Activated naive CD8-positive, alpha-beta T cell treated with anti-CD3 and anti-CD28 coated beads, Interleukin-2, amount 10 ng/mL, durations not matched to agents 7 days and 5 days (primary cell): Measurements from ENCODE around the gene APLP1. TPM values are rescaled to one million over a fixed set of nuclear protein-coding genes. Genes with fewer than 3 reads are reported as not detected.

ENCODE experiments used
- ATAC-seq: fragments of 150-1000 bp; cut with Tn5 transposase; one replicate; pipeline ENCODE4 v1.10.0; 2021; ENCODE audit warnings: low read depth, moderate library complexity
- POLR2A ChIA-PET: fragments of 350-600 bp; sonication (Branson Sonifier 250); formaldehyde crosslinking; loops from one replicate; lab custom pipeline; 2021; ENCODE audit warnings: antibody characterized with exemption; lab: Charles Lee
- DNase-seq: peaks from one replicate; pipeline ENCODE4 v3.0.0; 2021
- H3K27ac Mint-ChIP-seq: one replicate; pipeline ENCODE4 v1.8.0; 2022; ENCODE audit warnings: mild to moderate bottlenecking, mixed read lengths
- H3K27me3 Mint-ChIP-seq: one replicate; pipeline ENCODE4 v1.8.0; 2022; ENCODE audit warnings: mild to moderate bottlenecking, moderate library complexity, mixed read lengths
- H3K36me3 Mint-ChIP-seq: one replicate; pipeline ENCODE4 v1.8.0; 2021; ENCODE audit warnings: mild to moderate bottlenecking, mixed read lengths
- H3K4me1 Mint-ChIP-seq: one replicate; pipeline ENCODE4 v1.8.0; 2021; ENCODE audit warnings: mixed read lengths
- H3K4me3 Mint-ChIP-seq: one replicate; pipeline ENCODE4 v1.8.0; 2022; ENCODE audit warnings: mild to moderate bottlenecking, moderate library complexity, mixed read lengths
- H3K9me3 Mint-ChIP-seq: one replicate; pipeline ENCODE4 v1.8.0; 2021; ENCODE audit warnings: mixed read lengths
- total RNA-seq, 2 experiments: library from RNA; stranded (reverse); gene quantifications; one replicate each; pipeline ENCODE4 v1.2.3, GENCODE V29; 2021

APLP1 gene
- total RNA-seq, 2 experiments from 2014 or later, result 1.2 to 1.4 TPM

DNA sequence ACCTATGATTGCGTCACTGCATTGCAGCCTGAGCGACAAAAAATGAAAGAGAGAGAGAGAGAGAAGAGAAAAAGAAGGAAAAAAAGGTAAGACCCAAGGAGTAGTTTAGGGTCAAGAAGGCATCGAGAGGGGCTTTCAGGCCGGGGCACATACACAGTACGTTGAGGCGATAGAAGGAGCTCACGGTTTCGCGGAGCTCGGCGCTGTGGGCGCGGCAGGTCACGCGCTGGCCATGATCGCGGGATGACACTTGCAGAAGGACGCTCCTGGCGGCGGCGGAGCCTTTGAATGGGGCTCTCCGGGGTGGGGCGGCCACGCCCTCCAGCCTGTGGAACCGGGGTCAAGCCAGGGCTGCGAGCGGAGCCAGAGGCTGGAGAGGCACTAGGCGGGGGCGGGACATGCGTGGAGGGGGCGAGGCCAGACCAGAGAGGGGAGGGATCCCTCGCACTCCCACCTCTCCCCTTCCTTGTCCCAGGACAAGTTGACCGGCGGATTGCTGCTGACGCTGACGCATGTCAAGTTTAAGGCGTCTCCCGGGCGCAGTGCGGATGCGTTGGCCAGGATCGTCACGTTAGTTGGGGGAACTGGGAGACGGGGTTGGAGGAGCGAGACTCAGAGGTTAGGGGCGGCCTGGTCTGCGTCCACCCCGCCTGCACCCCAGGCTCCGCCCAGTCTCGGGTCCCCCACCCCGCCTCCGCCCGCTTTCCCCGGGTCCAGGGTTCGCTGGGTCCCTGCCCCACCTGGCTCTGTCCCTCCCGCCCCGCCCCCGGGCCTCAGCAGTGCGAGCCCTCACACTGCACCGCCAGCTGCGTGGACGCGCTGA is 22.9 kb upstream of the APLP1 start:
- peaks cover 63% of the 10 kb centered on the region for H3K27me3 Mint-ChIP-seq
- H3K4me3 Mint-ChIP-seq, result peak overlapping the region; percentile 71
- no peak overlapping the region for H3K27ac Mint-ChIP-seq
- ATAC-seq (peak; percentile 40), DNase-seq (no peak)
- H3K9me3 Mint-ChIP-seq, result peaks cover 4% of the 10 kb centered on the region
- no peaks in the 10 kb centered on the region for H3K36me3 Mint-ChIP-seq
- POLR2A ChIA-PET, result no interaction called here
- peaks cover 8% of the 10 kb centered on the region for H3K4me1 Mint-ChIP-seq

GRCh38 chr19:35846038-35846668 is 22.2 kb upstream of the APLP1 start:
- peak; percentile 30 for ATAC-seq
- no peak for DNase-seq
- Mint-ChIP-seq H3K27me3 (peaks cover 63% of the 10 kb centered on the region), H3K4me1 (peaks cover 9% of the 10 kb centered on the region), H3K9me3 (peaks cover 4% of the 10 kb centered on the region), H3K36me3 (no peaks in the 10 kb centered on the region), H3K27ac (no peak overlapping the region), H3K4me3 (peak overlapping the region; percentile 37)
- POLR2A ChIA-PET, result no interaction called here

- Mint-ChIP-seq H3K36me3 (no peaks in the 10 kb centered on the region), H3K27ac (no peak overlapping the region), H3K27me3 (peaks cover 69% of the 10 kb centered on the region), H3K4me3 (no peak overlapping the region), H3K4me1 (peaks cover 11% of the 10 kb centered on the region), H3K9me3 (peaks cover under 1% of the 10 kb centered on the region)
- DNase-seq (no peak), ATAC-seq (no peak)
- POLR2A ChIA-PET, result no interaction called here
Observed at GRCh38 chr19:35847911-35848310, 20.5 kb upstream of the APLP1 start.

GRCh38 chr19:35848486-35848885 is 19.9 kb upstream of the APLP1 start:
- ATAC-seq, result no peak
- H3K27me3 Mint-ChIP-seq, result peaks cover 67% of the 10 kb centered on the region
- POLR2A ChIA-PET, result no interaction called here

DNA sequence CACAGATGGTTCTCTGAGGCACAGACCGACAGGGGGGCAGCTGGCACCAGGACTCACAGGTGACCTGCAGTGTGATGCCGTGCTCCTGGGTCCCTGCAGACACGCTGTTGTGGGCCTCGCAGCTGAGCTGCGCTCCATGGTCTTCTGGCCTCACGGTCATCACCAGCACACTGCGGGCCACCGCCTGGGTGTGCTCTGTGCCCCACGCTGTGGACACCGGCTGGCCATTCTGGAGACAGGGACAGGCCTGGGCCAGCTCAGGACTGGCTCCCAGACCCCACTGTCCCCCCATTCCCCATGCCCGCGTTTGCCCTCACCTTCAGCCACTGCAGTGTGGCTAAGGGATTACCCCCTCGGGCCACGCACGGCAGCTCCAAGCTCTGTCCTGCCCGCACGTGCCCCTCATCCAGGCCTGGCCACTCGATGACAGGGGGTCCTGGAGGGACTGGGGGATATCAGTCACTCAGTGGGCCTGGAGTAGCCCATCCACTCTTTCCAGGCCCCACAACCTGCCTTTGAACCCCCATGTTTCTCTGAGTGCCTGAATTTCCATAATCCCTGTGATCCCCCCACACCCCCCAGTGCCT is 19.4 kb upstream of the APLP1 start:
- POLR2A ChIA-PET, result no interaction called here
- Mint-ChIP-seq H3K27ac (no peak overlapping the region), H3K27me3 (peaks cover 62% of the 10 kb centered on the region), H3K4me3 (no peak overlapping the region), H3K36me3 (no peaks in the 10 kb centered on the region), H3K9me3 (no peaks in the 10 kb centered on the region), H3K4me1 (peaks cover 11% of the 10 kb centered on the region)
- DNase-seq (no peak), ATAC-seq (no peak)

More at GRCh38 chr19:35848486-35848885, 19.9 kb upstream of the APLP1 start:
- no peaks in the 10 kb centered on the region for H3K36me3 Mint-ChIP-seq
- no peak for DNase-seq
- no peak overlapping the region for H3K27ac Mint-ChIP-seq
- no peak overlapping the region for H3K4me3 Mint-ChIP-seq
- no peaks in the 10 kb centered on the region for H3K9me3 Mint-ChIP-seq
- peaks cover 11% of the 10 kb centered on the region for H3K4me1 Mint-ChIP-seq

- peaks cover 56% of the 10 kb centered on the region for H3K27me3 Mint-ChIP-seq
Observed at GRCh38 chr19:35851213-35852028, 17.0 kb upstream of the APLP1 start.

DNA sequence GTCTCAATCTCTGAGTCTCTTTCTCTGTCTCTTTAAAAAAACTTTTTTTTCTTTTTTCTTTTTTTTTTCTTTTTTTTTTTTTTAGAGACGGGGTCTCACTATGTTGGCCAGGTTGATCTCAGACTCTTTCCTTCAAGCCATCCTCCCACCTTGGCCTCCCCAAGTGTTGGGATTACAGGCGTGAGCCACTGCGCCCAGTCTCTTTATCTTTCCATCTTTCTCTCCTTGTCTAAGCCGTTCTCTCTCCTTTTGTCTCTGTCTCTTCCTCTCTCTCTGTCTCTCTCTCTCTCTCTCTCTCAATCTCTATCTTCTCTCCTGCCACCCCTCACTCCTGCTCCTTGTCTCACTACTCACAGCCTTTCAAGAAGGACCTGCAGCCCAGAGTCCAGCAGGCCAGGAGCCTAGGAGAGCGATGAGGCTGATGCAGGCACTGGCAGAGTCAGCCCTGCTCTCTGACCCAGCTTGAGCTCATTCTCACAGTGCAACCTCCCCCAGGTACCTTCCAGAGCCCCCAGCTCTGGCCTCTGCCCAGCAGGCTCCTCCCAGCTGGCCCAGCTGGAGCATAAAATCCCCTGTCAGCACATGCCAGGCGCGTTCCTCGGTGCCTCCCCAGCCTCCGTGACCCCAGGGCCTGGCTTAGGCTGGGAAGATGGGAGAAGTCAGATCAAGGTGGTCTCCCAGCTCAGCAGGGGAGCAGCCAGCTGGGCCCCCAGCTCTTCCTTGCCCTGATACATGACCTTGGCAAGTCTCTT is 16.2 kb upstream of the APLP1 start, which contains the start of gene NPHS1:
Gene NPHS1 (minus strand): TSS at position 476 of the 752 bp plus-strand sequence. CDS start 667 bp downstream, outside the sequence.
- H3K4me1 Mint-ChIP-seq, result peaks cover 5% of the 10 kb centered on the region
- peak within 1 kb of the TSS; percentile 28 for H3K4me3 Mint-ChIP-seq
- H3K36me3 Mint-ChIP-seq, result no peaks in the 10 kb centered on the region
- peaks cover 48% of the 10 kb centered on the region for H3K27me3 Mint-ChIP-seq
- POLR2A ChIA-PET, result interaction anchor here (0.8 kb wide), 1 partner anchor 79 kb away, joined by 3 read pairs; no protein-coding TSS in a partner anchor
- no peaks in the 10 kb centered on the region for H3K9me3 Mint-ChIP-seq
- ATAC-seq (no peak), DNase-seq (no peak)
- H3K27ac Mint-ChIP-seq, result no peak within 1 kb of the TSS

More at GRCh38 chr19:35851213-35852028, 17.0 kb upstream of the APLP1 start:
- Mint-ChIP-seq H3K9me3 (no peaks in the 10 kb centered on the region), H3K27ac (peak overlapping the region; percentile 32), H3K4me3 (no peak overlapping the region), H3K36me3 (no peaks in the 10 kb centered on the region), H3K4me1 (peaks cover 3% of the 10 kb centered on the region)
- DNase-seq (no peak), ATAC-seq (no peak)
- POLR2A ChIA-PET, result no interaction called here

DNA sequence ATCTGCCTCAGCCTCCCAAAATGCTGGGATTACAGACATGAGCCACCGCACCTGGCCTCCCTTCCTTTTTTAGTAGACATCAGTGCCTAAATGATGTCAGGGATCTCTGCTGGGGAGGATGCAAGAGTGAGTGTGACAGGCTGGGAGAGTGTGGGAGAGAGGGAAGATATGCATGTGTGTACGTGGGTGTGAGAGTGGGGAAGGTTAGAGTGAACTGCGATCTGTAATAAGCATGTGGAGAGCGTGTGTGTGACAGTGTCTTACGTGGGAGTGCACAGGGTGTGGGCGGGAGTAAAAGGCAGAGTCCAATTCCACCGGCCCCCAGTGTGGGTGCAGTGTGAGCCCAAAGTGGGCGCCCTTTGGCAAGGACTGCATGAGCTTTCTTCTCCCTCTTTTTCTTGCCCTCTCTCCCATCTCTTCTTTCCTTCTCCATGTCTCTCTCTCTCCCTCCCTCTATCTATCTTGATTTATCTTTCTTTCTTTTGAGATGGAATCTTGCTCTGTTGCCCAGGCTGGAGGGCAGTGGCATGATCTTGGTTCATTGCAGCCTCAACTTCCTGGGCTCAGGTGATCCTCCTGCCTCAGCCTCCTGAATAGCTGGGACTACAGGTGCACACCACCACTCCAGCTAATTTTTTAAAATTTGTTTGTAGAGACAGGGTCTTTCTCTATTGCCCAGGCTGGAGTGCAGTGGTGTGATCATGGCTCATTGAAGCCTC is 15.2 kb upstream of the APLP1 start:
- H3K27me3 Mint-ChIP-seq, result peaks cover 48% of the 10 kb centered on the region
- no peaks in the 10 kb centered on the region for H3K9me3 Mint-ChIP-seq
- POLR2A ChIA-PET, result interaction anchor here (0.7 kb wide), 1 partner anchor 92 kb away, joined by 5 read pairs; no protein-coding TSS in a partner anchor
- no peak for DNase-seq
- no peak for ATAC-seq
- peaks cover 7% of the 10 kb centered on the region for H3K4me1 Mint-ChIP-seq
- no peaks in the 10 kb centered on the region for H3K36me3 Mint-ChIP-seq
- no peak overlapping the region for H3K4me3 Mint-ChIP-seq
- no peak overlapping the region for H3K27ac Mint-ChIP-seq

- Mint-ChIP-seq H3K4me3 (peak within 1 kb of the TSS; percentile 86), H3K27ac (peak within 1 kb of the TSS; percentile 64)
- ATAC-seq, result peak; percentile 64
Observed at GRCh38 chr19:35856546-35857149, 11.7 kb upstream of the APLP1 start, which contains the start of gene KIRREL2. Gene KIRREL2, plus strand, starts transcription at chr19:35856911. Its CDS starts 209 bp downstream, at chr19:35857120.

GRCh38 chr19:35858311-35858710 is 10.1 kb upstream of the APLP1 start:
- POLR2A ChIA-PET, result no interaction called here
- ATAC-seq (no peak), DNase-seq (no peak)
- H3K9me3 Mint-ChIP-seq, result no peaks in the 10 kb centered on the region
- no peak overlapping the region for H3K27ac Mint-ChIP-seq
- H3K4me1 Mint-ChIP-seq, result peaks cover 4% of the 10 kb centered on the region
- H3K4me3 Mint-ChIP-seq, result peak overlapping the region; percentile 29
- H3K36me3 Mint-ChIP-seq, result no peaks in the 10 kb centered on the region
- H3K27me3 Mint-ChIP-seq, result peaks cover 59% of the 10 kb centered on the region

More at GRCh38 chr19:35856546-35857149, 11.7 kb upstream of the APLP1 start, which contains the start of gene KIRREL2:
- Mint-ChIP-seq H3K36me3 (no peaks in the 10 kb centered on the region), H3K9me3 (no peaks in the 10 kb centered on the region), H3K27me3 (peaks cover 64% of the 10 kb centered on the region), H3K4me1 (peaks cover 5% of the 10 kb centered on the region)
- DNase-seq, result peak; percentile 74
- POLR2A ChIA-PET, result interaction anchor here (0.8 kb wide), 1 partner anchor 138 kb away, joined by 3 read pairs; no protein-coding TSS in a partner anchor

- H3K27ac Mint-ChIP-seq, result no peak overlapping the region
- H3K36me3 Mint-ChIP-seq, result no peaks in the 10 kb centered on the region
- no peaks in the 10 kb centered on the region for H3K9me3 Mint-ChIP-seq
- POLR2A ChIA-PET, result no interaction called here
- ATAC-seq (no peak), DNase-seq (no peak)
- H3K4me3 Mint-ChIP-seq, result no peak overlapping the region
- H3K27me3 Mint-ChIP-seq, result peaks cover 55% of the 10 kb centered on the region
- H3K4me1 Mint-ChIP-seq, result peaks cover 4% of the 10 kb centered on the region
Observed at GRCh38 chr19:35859414-35859813, 9.0 kb upstream of the APLP1 start.
